Astrocyte (in vitro differentiated cells and primary cell): ENCODE measurements around the gene PHOSPHO1. TPM values are rescaled to one million over a fixed set of nuclear protein-coding genes. Genes with fewer than 3 reads are reported as not detected.

Experiments
- DNase-seq: peaks from one replicate; pipeline ENCODE4 v3.0.0-alpha.2; 2010; ENCODE audit warnings: low read depth
- FAIRE-seq: peaks from 2 replicates; lab custom pipeline; 2011; peaks lifted over from hg19 to GRCh38; lab: Jason Lieb, UNC
- H2AFZ ChIP-seq: 2 replicates; pipeline ENCODE4 v1.6.0; 2012; ENCODE audit warnings: low read depth, low read length, inconsistent platforms
- H3K27ac ChIP-seq: 2 replicates; pipeline ENCODE4 v1.5.1; 2011; ENCODE audit warnings: low read depth, low read length, inconsistent platforms
- H3K27me3 ChIP-seq: 2 replicates; pipeline ENCODE4 v1.6.0; 2011; ENCODE audit warnings: low read length, inconsistent platforms; ENCODE audit not compliant: insufficient read depth
- H3K36me3 ChIP-seq: 2 replicates; pipeline ENCODE4 v1.5.1; 2011; ENCODE audit warnings: low read length, inconsistent platforms; ENCODE audit not compliant: insufficient read depth
- H3K4me1 ChIP-seq: 2 replicates; pipeline ENCODE4 v1.5.1; 2011; ENCODE audit warnings: low read length, inconsistent platforms; ENCODE audit not compliant: insufficient read depth
- H3K4me2 ChIP-seq: 2 replicates; pipeline ENCODE4 v1.6.0; 2012; ENCODE audit warnings: low read length, inconsistent platforms
- H3K4me3 ChIP-seq: 2 replicates; pipeline ENCODE4 v1.5.1; 2011; ENCODE audit warnings: low read depth, mild to moderate bottlenecking, low read length, inconsistent platforms; ENCODE audit not compliant: insufficient read depth
- H3K79me2 ChIP-seq: 2 replicates; pipeline ENCODE4 v1.6.0; 2012; ENCODE audit warnings: mild to moderate bottlenecking, low read length, inconsistent platforms; ENCODE audit not compliant: insufficient read depth
- H3K9ac ChIP-seq: 2 replicates; pipeline ENCODE4 v1.6.0; 2012; ENCODE audit warnings: mild to moderate bottlenecking, low read length, inconsistent platforms
- H3K9me3 ChIP-seq: 2 replicates; pipeline ENCODE4 v1.5.1; 2012; ENCODE audit warnings: low read depth, mild to moderate bottlenecking, low read length, inconsistent platforms; ENCODE audit not compliant: insufficient read depth
- H4K20me1 ChIP-seq: 2 replicates; pipeline ENCODE4 v1.6.0; 2012; ENCODE audit warnings: low read length, inconsistent platforms; ENCODE audit not compliant: insufficient read depth
- H3K27ac Mint-ChIP-seq: one replicate; pipeline ENCODE4 v1.8.0; 2021; ENCODE audit warnings: mild to moderate bottlenecking, mixed read lengths; ENCODE audit not compliant: unreplicated experiment
- H3K27me3 Mint-ChIP-seq: one replicate; pipeline ENCODE4 v1.8.0; 2021; ENCODE audit warnings: low read depth, mixed read lengths; ENCODE audit not compliant: unreplicated experiment
- H3K36me3 Mint-ChIP-seq: one replicate; pipeline ENCODE4 v1.8.0; 2021; ENCODE audit warnings: low read depth, mixed read lengths; ENCODE audit not compliant: unreplicated experiment
- H3K4me1 Mint-ChIP-seq: one replicate; pipeline ENCODE4 v1.8.0; 2021; ENCODE audit warnings: low read depth, mixed read lengths; ENCODE audit not compliant: unreplicated experiment
- H3K4me3 Mint-ChIP-seq: one replicate; pipeline ENCODE4 v1.8.0; 2021; ENCODE audit warnings: mild to moderate bottlenecking, moderate library complexity, mixed read lengths; ENCODE audit not compliant: unreplicated experiment
- H3K9me3 Mint-ChIP-seq: one replicate; pipeline ENCODE4 v1.8.0; 2021; ENCODE audit warnings: mild to moderate bottlenecking, mixed read lengths; ENCODE audit not compliant: unreplicated experiment
- CTCF ChIP-seq: IDR thresholded peaks from 2 replicates; pipeline ENCODE4 v1.5.1; 2011; ENCODE audit warnings: low read depth, mild to moderate bottlenecking, inconsistent platforms, low read length, moderate library complexity; ENCODE audit not compliant: insufficient read depth
- EZH2 ChIP-seq: IDR thresholded peaks from 2 replicates; pipeline ENCODE4 v1.6.1; 2012; ENCODE audit warnings: mild to moderate bottlenecking, low read length, inconsistent platforms; ENCODE audit not compliant: insufficient read depth
- total RNA-seq: library from RNA; stranded (reverse); gene quantifications from 2 replicates; pipeline ENCODE4 v1.2.1, GENCODE V29; 2021

Gene PHOSPHO1
- total RNA-seq, 1 donor from 2014 or later: 0.95 TPM

GRCh38 chr17:49247944-49248343 lies 17.4 kb upstream of the PHOSPHO1 start:
- H3K27ac Mint-ChIP-seq: no peak overlapping the region
- no peaks in the 10 kb centered on the region for H3K36me3 Mint-ChIP-seq
- FAIRE-seq (no peak), DNase-seq (no peak)
- H3K36me3 ChIP-seq: no peaks in the 10 kb centered on the region
- no peak overlapping the region for H3K27ac ChIP-seq
- H3K4me3 ChIP-seq: no peak overlapping the region
- H3K4me1 ChIP-seq: no peaks in the 10 kb centered on the region
- H3K9me3 Mint-ChIP-seq: no peaks in the 10 kb centered on the region
- H3K4me3 Mint-ChIP-seq: no peak overlapping the region
- H3K9me3 ChIP-seq: no peaks in the 10 kb centered on the region
- H3K4me2 ChIP-seq: no peak overlapping the region
- no peaks in the 10 kb centered on the region for H3K27me3 ChIP-seq
- TF ChIP-seq EZH2 (no peak), CTCF (no peak)
- H4K20me1 ChIP-seq: no peaks in the 10 kb centered on the region
- H3K9ac ChIP-seq: no peak overlapping the region
- peaks cover 22% of the 10 kb centered on the region for H3K27me3 Mint-ChIP-seq
- no peaks in the 10 kb centered on the region for H3K79me2 ChIP-seq
- H3K4me1 Mint-ChIP-seq: no peaks in the 10 kb centered on the region
- no peak overlapping the region for H2AFZ ChIP-seq

- H3K4me2 ChIP-seq: no peak overlapping the region
- H4K20me1 ChIP-seq: no peaks in the 10 kb centered on the region
- H3K36me3 Mint-ChIP-seq: no peaks in the 10 kb centered on the region
- H3K27ac ChIP-seq: no peak overlapping the region
- H3K36me3 ChIP-seq: no peaks in the 10 kb centered on the region
- H3K9me3 ChIP-seq: no peaks in the 10 kb centered on the region
- H3K27ac Mint-ChIP-seq: no peak overlapping the region
- no peak overlapping the region for H2AFZ ChIP-seq
- no peak overlapping the region for H3K4me3 Mint-ChIP-seq
- no peak for TF ChIP-seq EZH2
- TF ChIP-seq CTCF: no peak
- H3K4me1 Mint-ChIP-seq: no peaks in the 10 kb centered on the region
- no peaks in the 10 kb centered on the region for H3K79me2 ChIP-seq
- no peaks in the 10 kb centered on the region for H3K9me3 Mint-ChIP-seq
- no peak overlapping the region for H3K4me3 ChIP-seq
- H3K27me3 Mint-ChIP-seq: peaks cover 15% of the 10 kb centered on the region
- no peaks in the 10 kb centered on the region for H3K27me3 ChIP-seq
- no peak for DNase-seq
- FAIRE-seq: no peak
- no peak overlapping the region for H3K9ac ChIP-seq
- H3K4me1 ChIP-seq: no peaks in the 10 kb centered on the region
Observed at GRCh38 chr17:49244839-49245238, 14.3 kb upstream of the PHOSPHO1 start.

GRCh38 chr17:49242813-49243212 lies 12.2 kb upstream of the PHOSPHO1 start:
- no peaks in the 10 kb centered on the region for H3K36me3 ChIP-seq
- FAIRE-seq (no peak), DNase-seq (no peak)
- no peak for TF ChIP-seq EZH2
- no peak for TF ChIP-seq CTCF
- Mint-ChIP-seq H3K36me3 (no peaks in the 10 kb centered on the region), H3K27me3 (peaks cover 15% of the 10 kb centered on the region), H3K4me1 (no peaks in the 10 kb centered on the region), H3K9me3 (no peaks in the 10 kb centered on the region), H3K4me3 (no peak overlapping the region), H3K27ac (no peak overlapping the region)
- H3K4me2 ChIP-seq: no peak overlapping the region
- no peak overlapping the region for H3K9ac ChIP-seq
- H3K9me3 ChIP-seq: no peaks in the 10 kb centered on the region
- no peak overlapping the region for H3K4me3 ChIP-seq
- no peaks in the 10 kb centered on the region for H3K79me2 ChIP-seq
- peaks cover 3% of the 10 kb centered on the region for H3K27me3 ChIP-seq
- no peak overlapping the region for H3K27ac ChIP-seq
- no peaks in the 10 kb centered on the region for H3K4me1 ChIP-seq
- no peak overlapping the region for H2AFZ ChIP-seq
- no peaks in the 10 kb centered on the region for H4K20me1 ChIP-seq
